Head of caudate nucleus (tissue), 42 donors: ENCODE data around the gene C2CD3.
A peak's percentile ranks its signal among the peaks of the same experiment; 100 is the strongest.

Experiments used
- DNase-seq, 42 donors: peaks; one replicate each; pipeline versions ENCODE4 v3.0.0 to v3.0.0-alpha.2; 2020 to 2021; ENCODE audit warnings: mixed read lengths in 7 of 42
- intact Hi-C: fragments of 100-400 bp; cut with DNase I; formaldehyde crosslinking; loops from one replicate; pipeline ENCODE4 v1.15.0; 2022

The C2CD3 gene

DNA sequence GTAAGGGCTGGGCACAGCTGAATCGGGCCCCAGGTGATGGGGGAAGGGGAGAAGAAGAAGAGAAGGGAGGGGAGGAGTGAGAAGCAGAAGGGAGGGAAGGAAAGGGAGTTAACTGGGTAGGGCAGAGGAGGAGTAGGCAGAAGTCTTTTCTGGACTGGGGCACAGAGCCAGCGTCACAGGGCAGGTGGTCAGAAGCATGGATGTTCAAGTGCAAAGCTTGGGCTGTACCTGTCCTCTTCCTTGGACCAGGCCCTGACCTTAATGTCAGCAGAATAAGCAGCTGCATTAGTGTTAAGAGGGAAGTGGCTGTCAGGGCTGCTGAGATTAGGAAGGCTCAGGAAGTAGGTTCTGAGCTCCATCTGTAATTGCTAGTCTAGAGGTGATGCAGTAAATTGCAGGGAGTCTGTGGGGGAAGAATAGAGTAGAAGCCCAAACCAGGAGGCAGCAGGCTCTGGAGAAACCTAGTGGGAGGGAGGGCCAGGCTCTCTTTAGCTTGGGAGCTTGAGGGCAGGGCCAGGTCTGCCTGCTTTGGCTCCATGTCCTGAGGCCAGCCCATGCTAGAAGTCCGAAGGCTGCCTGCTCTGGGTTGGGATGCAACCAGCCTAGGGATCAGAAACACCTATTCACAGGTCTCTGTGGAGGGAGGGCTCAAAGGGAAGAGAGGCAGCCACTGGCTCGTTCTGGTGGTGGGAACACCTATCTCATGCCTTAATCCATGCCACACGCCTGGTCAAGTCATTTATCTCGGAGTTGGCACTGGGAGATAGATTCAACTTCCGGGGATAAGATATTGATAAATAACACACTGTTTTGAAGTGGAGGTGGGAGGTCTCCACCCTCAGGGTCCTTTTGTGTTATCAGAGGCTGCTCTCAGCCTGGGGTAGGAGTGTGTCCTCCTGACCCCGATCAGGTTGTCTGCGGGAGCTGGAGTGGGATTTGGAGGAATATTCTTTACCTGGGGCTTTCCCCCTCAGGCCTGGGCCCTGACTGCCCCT, 160.2 kb downstream of the C2CD3 start:
- DNase-seq, result peak in 2 of 42 donors; percentile 9 to 37
- intact Hi-C loops, result no loop called here

GRCh38 chr11:74009675-74010305, 161.0 kb downstream of the C2CD3 start:
- DNase-seq, result peak in 1 of 42 donors; percentile 22
- intact Hi-C loops, result no loop called here

DNA sequence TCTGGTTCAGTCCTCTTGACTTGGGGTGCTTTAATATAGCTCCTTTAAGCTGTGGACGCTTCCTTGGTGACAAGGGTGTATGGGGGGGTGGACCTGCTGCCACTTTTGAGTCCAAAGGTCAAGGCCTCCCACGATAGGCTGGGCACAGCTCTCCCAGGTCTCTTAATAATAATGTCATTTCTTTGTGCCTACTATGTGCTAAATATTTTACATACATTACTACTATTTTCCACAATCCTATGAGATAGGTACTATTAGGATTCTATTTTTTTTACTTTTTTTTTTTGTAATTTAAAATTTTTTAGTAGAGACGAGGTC, 161.6 kb downstream of the C2CD3 start:
- no peak for DNase-seq
- intact Hi-C loops, result no loop called here

DNA sequence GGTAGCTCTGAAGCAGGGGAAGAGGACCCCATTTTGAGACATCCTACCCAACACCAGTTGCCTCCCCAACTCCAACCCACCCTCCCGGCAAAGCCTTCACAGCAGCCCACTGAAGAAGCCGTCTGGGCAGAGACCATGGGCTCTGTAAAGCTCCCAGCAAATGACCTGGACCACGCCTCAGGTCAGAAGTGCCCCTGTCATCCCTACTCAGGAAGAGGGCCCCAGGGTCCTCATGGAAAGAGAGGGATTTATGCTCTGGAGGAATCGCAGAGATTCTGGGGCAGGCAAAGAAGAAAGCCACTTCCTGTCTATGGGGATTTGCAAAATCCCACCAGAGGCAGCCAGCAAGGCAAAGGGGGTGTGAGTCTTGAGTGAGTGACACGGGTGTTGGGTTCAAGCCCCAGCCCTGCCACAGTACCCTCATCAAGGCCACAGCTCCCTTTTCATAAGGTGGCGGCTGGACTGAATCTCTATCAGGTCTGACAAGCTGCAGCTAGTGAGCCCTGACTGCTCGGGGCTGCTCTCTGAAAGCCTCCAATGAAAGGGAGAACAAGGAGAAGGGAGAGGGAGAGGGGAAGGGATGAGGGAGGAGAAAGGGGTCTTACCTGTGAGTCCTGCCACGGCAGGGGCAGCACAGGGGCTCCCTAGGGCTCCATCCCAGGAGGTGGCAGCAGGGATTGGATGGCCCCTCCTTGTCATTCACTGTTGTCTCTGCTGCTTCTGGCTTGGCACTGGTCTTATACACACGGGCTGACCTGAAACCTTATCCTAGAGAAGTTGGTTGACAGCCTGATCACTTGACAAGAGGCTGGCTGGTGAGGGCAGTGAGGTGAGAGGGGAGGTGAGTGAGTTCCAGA, 162.2 kb downstream of the C2CD3 start, which contains the start of gene UCP3:
UCP3 (minus strand) TSS at position 713 of the 857 bp plus-strand sequence. CDS start 2,043 bp downstream, outside the sequence.
- intact Hi-C loops, result no loop called here
- DNase-seq, result peak in 1 of 42 donors; percentile 36

GRCh38 chr11:74007691-74008372, 163.0 kb downstream of the C2CD3 start:
- peak in 1 of 42 donors; percentile 16 for DNase-seq
- intact Hi-C loops, result no loop called here

DNA sequence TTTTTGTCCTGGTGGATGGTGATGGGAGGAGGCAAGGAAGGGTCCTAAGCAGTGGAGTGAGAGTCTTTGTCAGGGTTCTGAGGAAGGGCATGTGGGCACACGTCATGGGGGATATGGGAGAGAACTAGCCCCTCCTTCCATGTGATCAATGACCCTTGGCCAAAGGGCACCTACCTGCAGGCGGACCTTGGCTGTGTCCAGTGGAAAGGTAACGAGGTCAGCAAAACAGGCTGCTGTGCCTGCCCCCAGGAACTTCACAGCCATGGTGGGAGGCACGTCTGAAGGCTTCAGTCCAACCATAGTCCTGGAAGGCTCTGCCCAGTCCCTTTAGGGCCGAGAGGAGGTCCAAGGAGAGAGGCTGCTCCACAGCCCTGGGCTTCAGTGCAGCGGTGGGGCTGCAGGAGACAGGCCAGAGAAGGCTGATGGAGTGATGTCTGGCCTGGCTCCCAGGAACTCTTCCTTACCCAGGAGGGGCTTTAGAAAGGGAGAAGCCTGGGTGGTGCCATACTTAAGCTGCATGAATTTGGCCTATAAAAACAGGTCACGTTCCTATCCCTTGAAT, 164.0 kb downstream of the C2CD3 start:
- DNase-seq, result peak in 1 of 42 donors; percentile 16
- intact Hi-C loops, result no loop called here

- intact Hi-C loops, result no loop called here
- DNase-seq, result peak in 2 of 42 donors; percentile 6 to 38
Observed at GRCh38 chr11:74005721-74006517, 164.9 kb downstream of the C2CD3 start.

- intact Hi-C loops, result no loop called here
- peak in 1 of 42 donors; percentile 39 for DNase-seq
Observed at GRCh38 chr11:74004759-74005615, 165.8 kb downstream of the C2CD3 start.

GRCh38 chr11:74004046-74004695, 166.6 kb downstream of the C2CD3 start:
- intact Hi-C loops, result no loop called here
- peak in 1 of 42 donors; percentile 26 for DNase-seq

DNA sequence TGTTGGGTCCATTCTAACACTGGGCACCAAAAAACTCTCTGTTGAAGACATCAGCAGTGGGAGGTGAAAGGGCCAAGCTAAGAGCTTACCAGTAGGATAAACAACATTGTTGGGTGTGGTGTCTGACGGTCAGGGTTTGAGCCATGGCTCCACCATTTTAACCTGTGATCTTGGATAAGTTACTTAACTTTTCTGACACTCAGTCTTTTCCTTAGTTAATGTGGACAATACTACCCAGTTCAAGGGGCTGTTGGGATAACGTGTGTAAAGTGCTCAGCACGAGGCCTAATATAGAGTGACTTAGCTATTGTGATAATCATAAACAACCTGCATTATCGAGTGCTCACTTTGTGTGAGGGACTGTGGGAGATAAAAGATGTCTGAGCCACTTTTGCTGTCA, 168.0 kb downstream of the C2CD3 start:
- intact Hi-C loops, result no loop called here
- DNase-seq, result peak in 1 of 42 donors; percentile 12

- DNase-seq, result peak in 1 of 42 donors; percentile 34
- intact Hi-C loops, result no loop called here
Observed at GRCh38 chr11:74001822-74002286, 168.9 kb downstream of the C2CD3 start.

DNA sequence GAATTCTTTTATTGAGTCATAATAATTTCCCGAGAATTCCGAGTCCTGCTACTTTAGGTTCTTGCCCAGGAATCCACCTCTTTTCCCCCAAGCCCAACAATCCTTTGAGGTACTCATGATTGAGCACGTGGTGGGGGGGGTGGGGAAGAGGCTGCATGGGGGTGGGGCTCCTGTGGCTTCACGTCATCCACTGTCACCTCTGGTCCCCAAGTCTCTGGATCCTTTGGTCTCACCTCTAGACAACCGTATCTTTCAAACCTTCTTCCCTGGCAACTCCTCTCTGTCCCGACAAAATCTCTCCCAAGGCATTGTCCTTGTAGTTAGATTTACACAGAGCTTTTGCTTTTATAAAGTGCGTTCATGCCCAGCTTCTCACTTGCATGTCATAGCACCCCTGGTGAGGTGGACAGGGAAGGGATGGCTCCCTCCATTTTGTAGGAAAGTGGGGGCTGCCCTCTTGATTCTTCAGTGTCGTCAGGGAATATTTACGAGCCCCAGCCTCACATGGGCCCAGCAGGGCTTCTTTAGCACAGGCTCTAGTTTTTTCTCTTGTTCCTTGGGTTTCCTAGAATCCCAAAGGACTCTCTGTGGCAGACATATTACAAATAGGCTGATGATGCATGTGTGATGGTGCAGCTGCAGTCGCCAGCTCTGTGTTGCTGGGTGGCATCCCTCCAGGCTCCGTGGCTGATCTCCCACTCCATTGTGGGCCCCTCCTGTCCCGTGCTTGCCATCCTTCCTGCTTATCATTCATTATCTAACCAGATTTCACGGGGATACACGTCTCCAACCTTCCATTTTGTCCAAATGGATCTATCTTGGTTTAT, 170.3 kb downstream of the C2CD3 start:
- intact Hi-C loops, result no loop called here
- DNase-seq, result peak in 13 of 42 donors; percentile 30 to 73 (median 58)

DNA sequence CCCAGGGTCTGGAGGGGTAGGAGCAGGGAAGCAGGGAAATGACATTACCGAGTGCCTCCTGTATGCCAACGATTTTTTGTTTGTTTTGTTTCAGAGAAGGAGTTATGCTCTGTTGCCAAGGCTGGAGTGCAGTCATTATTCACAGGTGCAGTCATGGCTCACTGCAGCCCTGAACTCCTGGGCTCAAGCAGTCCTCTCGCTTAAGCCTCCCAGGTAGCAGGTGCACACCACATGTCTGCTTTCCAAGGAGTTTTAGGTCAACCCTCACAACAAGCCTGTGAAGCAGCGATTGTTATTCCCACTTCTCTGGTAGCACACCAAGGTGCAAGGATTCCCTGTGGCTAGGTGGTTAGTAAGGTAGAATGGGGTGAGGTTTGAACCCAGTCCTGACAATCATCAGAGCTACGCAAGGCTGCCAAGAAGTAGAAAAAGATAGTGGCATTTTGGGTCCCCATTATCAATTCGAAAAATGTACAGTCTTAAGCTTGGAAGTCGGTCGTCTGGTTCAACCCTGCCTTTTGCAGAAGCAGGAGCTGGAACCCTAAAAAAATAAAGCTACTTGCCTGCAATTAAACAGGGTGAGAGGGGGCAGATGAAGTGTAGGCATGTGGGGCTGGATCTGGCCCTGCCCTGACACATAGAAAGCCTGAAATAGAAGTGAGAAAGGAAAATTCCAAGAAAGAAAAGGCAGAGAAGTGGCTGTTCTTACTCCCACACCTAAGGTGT, 171.1 kb downstream of the C2CD3 start:
- DNase-seq, result peak in 29 of 42 donors; percentile 17 to 88 (median 58)
- intact Hi-C loops, result no loop called here

- intact Hi-C loops, result no loop called here
- DNase-seq, result peak in 2 of 42 donors; percentile 21 to 35
Observed at GRCh38 chr11:73998846-73999575, 171.8 kb downstream of the C2CD3 start.
